Glutamatergic neuron (in vitro differentiated cells): ENCODE measurements around the gene CORIN. TPM values are rescaled to one million over a fixed set of nuclear protein-coding genes. Genes with fewer than 3 reads are reported as not detected.

Experiments used
- DNase-seq: peaks from one replicate; pipeline ENCODE4 v3.0.0; 2022
- H3K27ac Mint-ChIP-seq: one replicate; pipeline ENCODE4 v1.8.0; 2020; ENCODE audit warnings: mild to moderate bottlenecking, mixed read lengths, inconsistent platforms; ENCODE audit not compliant: unreplicated experiment
- H3K27me3 Mint-ChIP-seq: one replicate; pipeline ENCODE4 v1.8.0; 2020; ENCODE audit warnings: mild to moderate bottlenecking, moderate library complexity, mixed read lengths, inconsistent platforms; ENCODE audit not compliant: unreplicated experiment
- H3K36me3 Mint-ChIP-seq: one replicate; pipeline ENCODE4 v1.8.0; 2020; ENCODE audit warnings: mild to moderate bottlenecking, mixed read lengths, inconsistent platforms; ENCODE audit not compliant: unreplicated experiment
- H3K4me1 Mint-ChIP-seq: one replicate; pipeline ENCODE4 v1.8.0; 2020; ENCODE audit warnings: mild to moderate bottlenecking, low read depth, mixed read lengths, inconsistent platforms; ENCODE audit not compliant: unreplicated experiment
- H3K4me3 Mint-ChIP-seq: one replicate; pipeline ENCODE4 v1.8.0; 2020; ENCODE audit warnings: mild to moderate bottlenecking, mixed read lengths, inconsistent platforms; ENCODE audit not compliant: unreplicated experiment
- H3K9me3 Mint-ChIP-seq: one replicate; pipeline ENCODE4 v1.8.0; 2020; ENCODE audit warnings: mild to moderate bottlenecking, moderate library complexity, mixed read lengths, inconsistent platforms; ENCODE audit not compliant: unreplicated experiment
- CTCF ChIP-seq: fragments of 200-600 bp; sonication (generic); IDR thresholded peaks from one replicate; pipeline ENCODE4 v1.5.0; 2021; ENCODE audit not compliant: partially characterized antibody, unreplicated experiment
- total RNA-seq: library from RNA; stranded (reverse); fragmentation: NEBNext Ultra II Directional; extraction: Animal tissue kit (Norgen Biotek cat#: 25700); gene quantifications from one replicate; pipeline ENCODE4 v1.2.1, GENCODE V29; 2021; ENCODE audit not compliant: unreplicated experiment

The CORIN gene
- total RNA-seq, 1 donor from 2014 or later, result 0.32 TPM

DNA sequence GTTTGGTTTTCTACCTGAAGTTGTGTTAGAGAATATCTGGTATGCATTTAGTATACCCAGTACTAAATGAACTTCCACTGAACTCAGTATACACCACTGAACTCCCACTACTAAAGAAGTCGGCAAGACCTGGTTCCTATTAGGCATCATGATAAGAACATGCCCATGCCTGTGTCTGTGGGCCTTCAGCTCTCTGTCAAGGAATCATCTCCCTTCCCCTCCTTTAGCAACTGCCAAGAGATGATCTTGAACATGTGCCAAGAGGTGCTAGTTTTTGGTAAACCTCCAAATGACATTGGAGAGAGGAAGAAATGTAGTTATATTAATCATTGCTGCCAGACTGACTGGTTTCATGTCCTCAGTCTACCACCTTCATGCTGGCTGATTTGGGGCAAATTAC is 239.5 kb downstream of the CORIN start:
- Mint-ChIP-seq H3K4me3 (no peak overlapping the region), H3K27ac (no peak overlapping the region), H3K4me1 (no peaks in the 10 kb centered on the region), H3K36me3 (no peaks in the 10 kb centered on the region), H3K9me3 (no peaks in the 10 kb centered on the region), H3K27me3 (no peaks in the 10 kb centered on the region)
- DNase-seq, result no peak
- TF ChIP-seq CTCF, result no peak

- no peak for DNase-seq
- Mint-ChIP-seq H3K27me3 (no peaks in the 10 kb centered on the region), H3K4me3 (no peak overlapping the region), H3K4me1 (no peaks in the 10 kb centered on the region), H3K36me3 (no peaks in the 10 kb centered on the region), H3K9me3 (no peaks in the 10 kb centered on the region), H3K27ac (no peak overlapping the region)
- no peak for TF ChIP-seq CTCF
These were observed 240.2 kb downstream of the CORIN start for GRCh38 chr4:47597696-47598095.

DNA sequence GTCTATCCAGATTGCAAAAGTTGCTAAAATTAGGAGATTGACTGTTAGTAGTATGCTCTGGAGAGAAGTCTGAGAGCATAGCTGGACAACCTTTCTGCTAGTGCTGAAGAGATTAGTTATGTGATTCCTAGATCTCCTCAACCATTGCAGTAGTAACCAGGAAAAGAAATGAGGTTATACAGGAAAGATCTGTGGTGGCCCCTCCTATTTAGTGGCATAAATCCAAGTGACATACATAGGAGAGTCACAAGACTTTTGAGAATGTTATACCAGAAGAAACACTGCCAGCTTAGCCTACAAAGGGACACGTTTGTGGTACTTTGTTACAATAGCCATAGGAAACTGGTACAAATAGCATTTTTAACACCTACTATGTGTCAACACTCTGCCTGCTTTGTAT is 247.5 kb downstream of the CORIN start:
- no peak for TF ChIP-seq CTCF
- H3K4me3 Mint-ChIP-seq, result no peak overlapping the region
- no peak overlapping the region for H3K27ac Mint-ChIP-seq
- H3K27me3 Mint-ChIP-seq, result peaks cover 2% of the 10 kb centered on the region
- H3K4me1 Mint-ChIP-seq, result no peaks in the 10 kb centered on the region
- no peak for DNase-seq
- peaks cover 19% of the 10 kb centered on the region for H3K36me3 Mint-ChIP-seq
- no peaks in the 10 kb centered on the region for H3K9me3 Mint-ChIP-seq

DNA sequence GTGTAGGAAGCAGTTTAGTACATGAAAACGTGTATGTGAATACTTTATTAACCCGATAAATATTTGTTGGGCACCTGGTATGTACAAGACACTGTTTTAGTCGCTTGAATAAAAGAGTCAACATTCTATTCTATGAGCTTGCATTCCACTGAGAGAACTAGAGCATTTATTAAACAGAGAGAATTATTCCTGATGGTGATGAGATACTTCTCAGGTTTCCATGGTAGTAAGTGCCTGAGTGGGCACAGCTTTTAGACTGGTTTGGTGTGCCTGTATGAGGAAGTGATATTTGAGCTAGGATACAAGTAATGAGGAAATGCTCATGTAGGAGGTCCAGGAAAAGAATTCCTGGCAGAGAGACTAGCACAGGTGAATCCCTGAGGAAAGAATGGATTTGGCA is 258.6 kb downstream of the CORIN start:
- H3K36me3 Mint-ChIP-seq, result no peaks in the 10 kb centered on the region
- peaks cover 2% of the 10 kb centered on the region for H3K27me3 Mint-ChIP-seq
- no peak for TF ChIP-seq CTCF
- H3K27ac Mint-ChIP-seq, result no peak overlapping the region
- no peaks in the 10 kb centered on the region for H3K4me1 Mint-ChIP-seq
- H3K4me3 Mint-ChIP-seq, result no peak overlapping the region
- H3K9me3 Mint-ChIP-seq, result no peaks in the 10 kb centered on the region
- no peak for DNase-seq

GRCh38 chr4:47577779-47578553 is 259.9 kb downstream of the CORIN start:
- no peak overlapping the region for H3K27ac Mint-ChIP-seq
- peaks cover 4% of the 10 kb centered on the region for H3K4me1 Mint-ChIP-seq
- no peak for TF ChIP-seq CTCF
- H3K27me3 Mint-ChIP-seq, result peaks cover 3% of the 10 kb centered on the region
- peaks cover 4% of the 10 kb centered on the region for H3K9me3 Mint-ChIP-seq
- no peaks in the 10 kb centered on the region for H3K36me3 Mint-ChIP-seq
- no peak overlapping the region for H3K4me3 Mint-ChIP-seq
- no peak for DNase-seq
